AG04450 (cell line): Measurements from ENCODE around the gene REC8. TPM values are rescaled to one million over a fixed set of nuclear protein-coding genes. Genes with fewer than 3 reads are reported as not detected.
A peak's percentile ranks its signal among the peaks of the same experiment; 100 is the strongest.

Source experiments
- CTCF ChIA-PET: fragments of 300-600, 350-600 bp; formaldehyde crosslinking; extraction: SDS; loops from one replicate; lab custom pipeline; 2022; ENCODE audit warnings: antibody characterized with exemption, inconsistent platforms; lab: Charles Lee
- POLR2A ChIA-PET: fragments of 350-600 bp; formaldehyde crosslinking; extraction: SDS; loops from one replicate; lab custom pipeline; 2021; ENCODE audit warnings: antibody characterized with exemption, inconsistent platforms; lab: Yijun Ruan, JAX
- DNase-seq: peaks from one replicate; pipeline ENCODE4 v3.0.0-alpha.2; 2011; ENCODE audit warnings: low read depth, low spot score
- H3K27ac ChIP-seq: one replicate; pipeline ENCODE4 v1.5.1; 2012; ENCODE audit warnings: low read depth, low read length, control low read depth
- H3K27me3 ChIP-seq: one replicate; pipeline ENCODE4 v1.6.0; 2012; ENCODE audit warnings: low read length; ENCODE audit not compliant: control insufficient read depth, insufficient read depth
- H3K4me3 ChIP-seq: 2 replicates; pipeline ENCODE4 v1.5.1; 2011; ENCODE audit warnings: mild to moderate bottlenecking, low read depth, low read length, control low read depth
- H3K9me3 ChIP-seq: 2 replicates; pipeline ENCODE4 v1.5.1; 2012; ENCODE audit warnings: low read length; ENCODE audit not compliant: control insufficient read depth, insufficient read depth
- polyA plus RNA-seq: library from polyadenylated mRNA; depleted of rRNA; stranded (reverse); fragments of >200 nt; gene quantifications from 2 replicates; pipeline ENCODE4 v1.2.3, GENCODE V29; 2011
- TF ChIP-seq, protein P1 (sequence below): IDR thresholded peaks from 2 replicates; pipeline ENCODE4 v1.5.1; 2011; ENCODE audit warnings: low read depth, low read length, control low read depth, inconsistent platforms

Gene REC8
- polyA plus RNA-seq, 1 experiment = 1.5 TPM

DNA sequence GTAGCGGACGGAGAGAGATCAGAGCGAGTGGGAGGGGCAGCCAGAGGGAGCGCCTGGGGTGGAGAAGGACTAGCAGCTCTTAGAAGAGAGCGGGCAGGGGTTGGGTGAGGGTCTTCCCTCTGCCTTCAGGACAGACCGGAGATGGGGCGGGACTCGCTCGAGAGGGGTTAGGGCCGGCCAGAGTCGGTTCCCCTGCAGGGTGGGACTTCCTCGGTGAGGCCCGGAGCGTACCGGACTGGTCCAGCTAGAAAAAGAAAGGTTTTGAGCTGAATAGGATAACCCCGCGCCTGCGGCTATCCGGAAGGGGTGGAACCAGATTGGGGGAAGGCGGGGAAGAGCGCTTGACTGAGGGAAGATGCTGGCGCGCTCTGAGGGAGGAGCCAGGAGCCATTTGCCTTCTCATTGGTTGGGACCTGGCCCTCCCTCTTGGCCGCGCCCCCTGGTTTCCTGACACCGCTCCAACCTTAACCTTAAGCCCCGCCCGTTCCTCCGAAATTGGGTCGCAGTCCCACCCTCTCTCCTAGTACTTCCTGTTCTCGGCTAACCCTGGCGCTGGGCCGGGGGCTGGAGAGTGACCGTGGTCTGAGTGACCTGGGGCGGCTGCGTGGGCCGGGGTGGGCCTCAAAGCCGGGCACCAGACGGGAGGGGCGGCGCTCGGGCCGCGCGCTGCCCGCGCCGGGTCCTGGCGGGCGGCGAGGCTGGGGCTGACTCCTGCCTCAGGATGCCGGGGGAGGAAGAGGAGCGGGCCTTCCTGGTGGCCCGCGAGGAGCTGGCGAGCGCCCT lies 24.7 kb upstream of the REC8 start, which contains the start of gene RNF31:
TSS of gene RNF31 (plus strand) at position 521 of the 783 bp plus-strand sequence. CDS start at position 722, 201 bp downstream.
- Histone ChIP-seq H3K9me3 (peaks cover 3% of the 10 kb centered on the region; the same call in 1 of the 2 replicates), H3K27me3 (no peaks in the 10 kb centered on the region), H3K4me3 (peak within 1 kb of the TSS; percentile 72), H3K27ac (peak within 1 kb of the TSS; percentile 90)
- TF ChIP-seq, protein P1, sequence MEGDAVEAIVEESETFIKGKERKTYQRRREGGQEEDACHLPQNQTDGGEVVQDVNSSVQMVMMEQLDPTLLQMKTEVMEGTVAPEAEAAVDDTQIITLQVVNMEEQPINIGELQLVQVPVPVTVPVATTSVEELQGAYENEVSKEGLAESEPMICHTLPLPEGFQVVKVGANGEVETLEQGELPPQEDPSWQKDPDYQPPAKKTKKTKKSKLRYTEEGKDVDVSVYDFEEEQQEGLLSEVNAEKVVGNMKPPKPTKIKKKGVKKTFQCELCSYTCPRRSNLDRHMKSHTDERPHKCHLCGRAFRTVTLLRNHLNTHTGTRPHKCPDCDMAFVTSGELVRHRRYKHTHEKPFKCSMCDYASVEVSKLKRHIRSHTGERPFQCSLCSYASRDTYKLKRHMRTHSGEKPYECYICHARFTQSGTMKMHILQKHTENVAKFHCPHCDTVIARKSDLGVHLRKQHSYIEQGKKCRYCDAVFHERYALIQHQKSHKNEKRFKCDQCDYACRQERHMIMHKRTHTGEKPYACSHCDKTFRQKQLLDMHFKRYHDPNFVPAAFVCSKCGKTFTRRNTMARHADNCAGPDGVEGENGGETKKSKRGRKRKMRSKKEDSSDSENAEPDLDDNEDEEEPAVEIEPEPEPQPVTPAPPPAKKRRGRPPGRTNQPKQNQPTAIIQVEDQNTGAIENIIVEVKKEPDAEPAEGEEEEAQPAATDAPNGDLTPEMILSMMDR = no peak
- POLR2A ChIA-PET = interaction anchor here (0.6 to 2.1 kb wide), 9 partner anchors 10 to 100 kb away, joined by 3 to 17 read pairs (median 5); partner anchors contain the start of genes CHMP4A, DCAF11, IRF9 and NRL
- CTCF ChIA-PET = interaction anchor here (0.6 to 4.7 kb wide), 5 partner anchors 13 to 161 kb away, joined by 4 to 54 read pairs (median 5); partner anchors contain the start of genes CIDEB and IRF9
- peak; percentile 95 for DNase-seq

DNA sequence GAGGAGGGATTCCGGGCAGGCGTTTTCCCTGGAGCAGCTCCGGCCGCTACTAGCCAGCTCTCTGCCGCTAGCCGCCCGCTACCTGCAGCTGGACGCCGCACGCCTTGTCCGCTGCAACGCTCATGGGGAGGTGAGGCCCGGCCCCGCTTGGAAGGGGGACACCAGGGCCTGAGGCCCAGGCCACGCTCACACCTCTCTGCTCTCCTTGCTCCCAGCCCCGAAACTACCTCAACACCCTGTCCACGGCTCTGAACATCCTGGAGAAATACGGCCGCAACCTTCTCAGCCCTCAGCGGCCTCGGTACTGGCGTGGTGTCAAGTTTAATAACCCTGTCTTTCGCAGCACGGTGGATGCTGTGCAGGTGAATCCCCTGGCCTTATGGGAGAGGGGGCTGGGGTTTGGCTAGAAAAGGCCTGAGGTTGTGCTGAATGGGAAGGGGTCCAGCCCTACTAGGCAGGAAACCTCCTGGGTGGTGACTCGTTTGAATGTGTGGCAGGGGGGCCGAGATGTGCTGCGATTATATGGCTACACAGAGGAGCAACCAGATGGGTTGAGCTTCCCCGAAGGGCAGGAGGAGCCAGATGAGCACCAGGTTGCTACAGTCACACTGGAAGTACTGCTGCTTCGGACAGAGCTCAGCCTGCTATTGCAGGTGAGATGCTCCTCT lies 24.0 kb upstream of the REC8 start:
- no peak for DNase-seq
- TF ChIP-seq, protein P1 = no peak
- Histone ChIP-seq H3K27ac (no peak overlapping the region), H3K27me3 (no peaks in the 10 kb centered on the region), H3K4me3 (peak overlapping the region; percentile 72), H3K9me3 (peaks cover 3% of the 10 kb centered on the region; the same call in 1 of the 2 replicates)
- CTCF ChIA-PET = interaction anchor here (0.6 to 4.7 kb wide), 4 partner anchors 13 to 149 kb away, joined by 4 to 54 read pairs (median 7); partner anchors contain the start of gene IRF9
- POLR2A ChIA-PET = interaction anchor here (1.5 kb wide), 2 partner anchors 10 to 13 kb away, joined by 7 to 12 read pairs; partner anchors contain the start of gene IRF9

DNA sequence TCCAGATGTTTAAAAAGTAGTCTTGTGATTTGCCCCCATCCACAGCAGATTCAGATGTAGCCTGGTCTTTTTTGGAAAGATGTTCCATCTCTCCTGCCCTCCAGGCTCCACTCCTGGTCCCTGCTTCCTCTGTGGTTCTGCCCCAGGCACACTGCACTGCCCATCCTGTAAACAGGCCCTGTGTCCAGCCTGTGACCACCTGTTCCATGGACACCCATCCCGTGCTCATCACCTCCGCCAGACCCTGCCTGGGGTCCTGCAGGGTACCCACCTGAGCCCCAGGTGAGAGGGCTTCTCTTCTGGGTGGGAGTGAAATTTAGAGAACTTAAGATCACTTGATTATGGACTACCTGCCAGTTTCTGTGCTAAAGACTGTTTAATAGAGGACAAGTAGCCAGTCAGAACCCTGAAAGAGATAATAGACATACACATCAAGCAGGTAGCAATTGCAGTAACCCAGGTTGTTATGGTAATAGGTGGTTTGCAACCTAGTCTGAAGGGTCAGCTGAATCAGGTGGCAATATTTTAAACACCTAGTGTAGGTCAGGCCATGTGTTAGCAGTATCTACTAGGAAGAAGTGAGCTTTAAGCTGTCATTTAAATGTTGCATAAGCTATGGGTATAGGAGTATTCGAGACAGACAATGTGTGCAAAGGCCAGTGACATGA lies 22.4 kb upstream of the REC8 start:
- H3K27me3 ChIP-seq = no peaks in the 10 kb centered on the region
- POLR2A ChIA-PET = interaction anchor here (0.6 kb wide), 1 partner anchor 12 kb away, joined by 3 read pairs; the partner anchor contains the start of gene IRF9
- H3K9me3 ChIP-seq = peaks cover 3% of the 10 kb centered on the region; the same call in 1 of the 2 replicates
- TF ChIP-seq, protein P1 = no peak
- no peak overlapping the region for H3K4me3 ChIP-seq
- DNase-seq = no peak
- CTCF ChIA-PET = interaction anchor here (3.3 to 4.7 kb wide), 2 partner anchors 11 to 12 kb away, joined by 27 to 54 read pairs; partner anchors contain the start of gene IRF9
- H3K27ac ChIP-seq = no peak overlapping the region

DNA sequence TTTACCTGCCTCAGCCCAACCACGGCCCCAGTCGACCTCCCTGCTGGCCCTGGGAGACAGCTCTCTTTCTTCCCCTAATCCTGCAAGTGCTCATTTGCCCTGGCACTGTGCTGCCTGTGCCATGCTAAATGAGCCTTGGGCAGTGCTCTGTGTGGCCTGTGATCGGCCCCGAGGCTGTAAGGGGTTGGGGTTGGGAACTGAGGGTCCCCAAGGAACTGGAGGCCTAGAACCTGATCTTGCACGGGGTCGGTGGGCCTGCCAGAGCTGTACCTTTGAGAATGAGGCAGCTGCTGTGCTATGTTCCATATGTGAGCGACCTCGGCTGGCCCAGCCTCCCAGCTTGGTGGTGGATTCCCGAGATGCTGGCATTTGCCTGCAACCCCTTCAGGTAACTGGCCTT lies 21.8 kb upstream of the REC8 start:
- H3K9me3 ChIP-seq = peaks cover 3% of the 10 kb centered on the region; the same call in 1 of the 2 replicates
- H3K27me3 ChIP-seq = no peaks in the 10 kb centered on the region
- TF ChIP-seq, protein P1 = no peak
- ChIA-PET CTCF (interaction anchor here (3.3 kb wide), 1 partner anchor 11 kb away, joined by 27 read pairs; the partner anchor contains the start of gene IRF9), POLR2A (interaction anchor here (0.6 kb wide), 1 partner anchor 11 kb away, joined by 3 read pairs; the partner anchor contains the start of gene IRF9)
- H3K27ac ChIP-seq = no peak overlapping the region
- no peak for DNase-seq
- no peak overlapping the region for H3K4me3 ChIP-seq
